SK-N-MC (cell line): ENCODE data around the gene HOXA6.

ENCODE experiments used
- DNase-seq: peaks from one replicate; pipeline ENCODE4 v3.0.0-alpha.2; 2011; ENCODE audit warnings: low read depth, low spot score
- H3K27ac ChIP-seq: fragments of 200-600 bp; sonication (generic); 2 replicates; pipeline ENCODE4 v1.5.1; 2016; ENCODE audit warnings: mixed run types
- H3K36me3 ChIP-seq: fragments of 200-600 bp; sonication (generic); 2 replicates; pipeline ENCODE4 v1.6.1; 2017; ENCODE audit warnings: antibody characterized with exemption, low read length, mixed read lengths; ENCODE audit not compliant: insufficient read depth
- H3K4me3 ChIP-seq: fragments of 200-600 bp; sonication (generic); 2 replicates; pipeline ENCODE4 v1.5.1; 2016
- H3K9ac ChIP-seq: fragments of 200-600 bp; sonication (generic); 2 replicates; pipeline ENCODE4 v1.8.0; 2017; ENCODE audit warnings: mixed run types, mixed read lengths; ENCODE audit not compliant: insufficient read length
- H3K9me3 ChIP-seq: fragments of 200-600 bp; sonication (generic); 2 replicates; pipeline ENCODE4 v1.6.1; 2017; ENCODE audit warnings: low read depth, mild to moderate bottlenecking, antibody characterized with exemption, low read length, moderate library complexity, mixed read lengths
- EZH2 ChIP-seq: fragments of 200-600 bp; sonication (generic); IDR thresholded peaks from one replicate; pipeline ENCODE4 v1.6.1; 2017; ENCODE audit warnings: antibody characterized with exemption
- FOXP2 ChIP-seq: optimal IDR thresholded peaks from 2 replicates; pipeline ENCODE3; 2011; ENCODE audit warnings: mild to moderate bottlenecking, moderate library complexity; ENCODE audit not compliant: insufficient read depth; ENCODE audit errors: extremely low read length, control extremely low read depth
- POLR2AphosphoS5 ChIP-seq: IDR thresholded peaks from 2 replicates; pipeline ENCODE4 v1.6.1; 2012; ENCODE audit warnings: mild to moderate bottlenecking, low read depth, low read length, borderline replicate concordance

Gene HOXA6

DNA sequence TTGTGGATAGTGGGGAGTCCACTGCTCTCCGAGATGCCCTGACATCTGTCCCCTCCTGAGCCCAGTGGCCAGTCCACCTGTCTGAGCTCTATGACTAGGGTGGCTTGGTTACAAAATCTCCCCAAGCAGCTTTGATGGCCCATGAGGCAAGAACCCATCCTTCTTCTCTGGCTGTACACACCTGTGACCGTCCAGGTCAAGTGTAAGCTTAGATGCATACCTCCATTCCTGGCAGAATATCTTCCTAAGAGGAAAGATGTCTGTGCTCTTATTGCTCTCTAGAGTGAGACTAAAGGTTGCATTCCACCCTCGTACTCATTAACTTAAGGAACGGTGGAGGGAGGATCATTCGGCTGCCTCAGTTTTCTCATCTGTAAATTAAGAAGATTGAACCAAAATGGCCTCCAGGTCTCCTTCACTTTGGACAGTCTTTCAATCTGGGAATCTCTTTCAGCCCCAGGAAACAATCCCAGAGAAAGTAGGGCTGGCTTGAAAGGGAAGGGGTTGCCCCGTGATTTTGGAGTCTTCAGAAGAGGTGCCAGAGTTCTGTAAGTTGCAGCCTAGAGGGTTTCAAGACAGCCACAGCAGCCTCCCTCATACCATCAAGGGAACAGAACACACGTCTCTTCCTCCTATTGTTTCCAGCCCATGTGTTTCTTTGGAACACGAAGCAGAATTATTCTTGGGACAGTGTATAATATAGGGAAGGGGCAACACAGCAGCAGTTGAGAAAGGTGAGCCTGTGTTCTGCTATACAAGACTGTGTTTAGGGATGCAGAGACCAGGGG, 22.5 kb downstream of the HOXA6 start:
- Histone ChIP-seq H3K36me3 (no peaks in the 10 kb centered on the region), H3K27ac (no peak overlapping the region), H3K4me3 (no peak overlapping the region), H3K9ac (no peak overlapping the region), H3K9me3 (no peaks in the 10 kb centered on the region)
- TF ChIP-seq EZH2 = no peak
- no peak for TF ChIP-seq FOXP2
- no peak for TF ChIP-seq POLR2AphosphoS5
- no peak for DNase-seq

DNA sequence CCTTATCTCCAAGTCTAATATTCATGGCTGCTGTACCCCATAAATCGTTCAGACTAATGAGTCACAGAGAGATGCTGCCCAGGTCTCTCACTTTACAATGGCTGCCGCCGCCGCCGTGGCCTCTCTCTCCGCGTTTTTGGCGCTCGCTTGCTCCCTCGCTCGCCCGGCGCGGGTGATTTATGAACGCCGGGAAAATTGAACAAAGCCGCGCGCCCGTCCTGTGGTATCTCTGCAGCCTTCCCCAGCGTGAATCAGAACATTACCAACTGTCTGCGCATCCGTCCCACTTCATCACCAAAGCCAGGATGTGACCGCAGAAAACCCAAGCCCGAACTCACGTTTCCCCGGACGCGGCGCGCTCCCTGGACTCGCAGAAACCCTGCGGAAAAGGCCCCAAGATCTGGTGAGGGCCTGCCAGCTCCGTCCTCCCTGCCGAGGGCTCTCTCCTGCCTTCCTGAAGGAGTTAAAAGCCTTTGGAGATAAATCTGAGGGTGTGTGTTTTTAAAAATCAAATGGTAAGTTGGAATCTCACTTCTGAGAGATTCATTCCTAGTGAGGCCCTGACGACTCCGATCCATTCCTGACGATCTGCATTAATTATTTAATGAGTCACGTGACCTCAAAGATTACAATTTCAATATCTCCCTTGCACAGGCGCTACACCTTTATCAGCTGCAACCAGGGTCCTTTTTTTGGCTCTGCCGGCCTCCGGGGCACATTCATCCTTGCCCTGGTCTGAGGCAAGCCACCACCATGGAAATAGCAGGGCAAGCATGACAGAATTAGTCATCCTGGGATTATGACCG, 23.3 kb downstream of the HOXA6 start:
- DNase-seq = no peak
- Histone ChIP-seq H3K9me3 (no peaks in the 10 kb centered on the region), H3K4me3 (no peak overlapping the region), H3K27ac (no peak overlapping the region), H3K9ac (no peak overlapping the region), H3K36me3 (no peaks in the 10 kb centered on the region)
- TF ChIP-seq FOXP2 = no peak
- TF ChIP-seq EZH2 = peak; percentile 44
- no peak for TF ChIP-seq POLR2AphosphoS5

GRCh38 chr7:27123477-27124053, 24.0 kb downstream of the HOXA6 start:
- H3K9ac ChIP-seq = no peak overlapping the region
- no peaks in the 10 kb centered on the region for H3K36me3 ChIP-seq
- TF ChIP-seq EZH2 = peak; percentile 36
- no peak for TF ChIP-seq FOXP2
- no peak for TF ChIP-seq POLR2AphosphoS5
- H3K9me3 ChIP-seq = no peaks in the 10 kb centered on the region
- no peak overlapping the region for H3K4me3 ChIP-seq
- no peak for DNase-seq
- H3K27ac ChIP-seq = no peak overlapping the region

- Histone ChIP-seq H3K36me3 (no peaks in the 10 kb centered on the region), H3K9me3 (no peaks in the 10 kb centered on the region), H3K27ac (no peak overlapping the region), H3K9ac (no peak overlapping the region), H3K4me3 (no peak overlapping the region)
- no peak for DNase-seq
- TF ChIP-seq POLR2AphosphoS5 (no peak), FOXP2 (no peak), EZH2 (no peak)
Observed at GRCh38 chr7:27123007-27123476, 24.5 kb downstream of the HOXA6 start.

DNA sequence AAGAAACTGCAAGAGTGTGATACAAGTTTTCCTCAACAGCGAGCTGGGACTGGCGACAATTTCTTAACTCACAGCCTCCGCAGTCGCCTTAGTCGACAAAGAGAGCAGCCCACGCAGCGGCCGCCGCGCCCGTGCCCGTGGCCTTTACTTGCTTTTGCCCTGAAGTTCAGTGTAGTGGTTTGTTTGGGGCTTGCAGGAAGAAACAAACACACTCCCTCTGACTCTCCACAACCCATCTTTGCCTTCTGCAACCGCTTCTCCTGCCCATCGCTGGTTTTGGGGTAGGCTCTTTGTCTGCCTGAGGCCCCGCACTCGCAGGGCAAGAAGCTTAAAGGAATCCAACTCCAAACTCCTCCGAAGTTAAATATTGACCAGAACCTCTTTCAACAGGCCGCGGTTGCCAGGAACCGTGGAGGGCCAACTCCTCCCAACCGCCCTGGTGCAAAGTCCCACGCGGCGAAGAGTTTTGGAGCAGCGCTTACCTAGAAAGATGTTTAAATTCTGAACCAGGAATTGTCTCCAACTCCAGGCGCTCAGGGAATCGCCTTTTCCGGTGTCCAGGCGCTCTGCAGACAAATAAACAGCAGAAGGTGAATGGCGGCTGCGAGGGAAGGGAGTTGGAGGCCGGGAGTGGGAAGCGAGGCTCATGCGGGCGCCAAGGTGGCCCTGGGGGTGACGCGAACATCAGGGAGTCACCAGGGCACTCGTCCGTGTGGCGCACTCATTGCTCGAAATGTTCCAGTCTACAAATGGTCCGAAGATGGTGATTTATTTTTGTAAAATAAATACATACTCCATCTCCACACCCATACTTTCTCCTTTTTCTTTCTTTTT, 25.3 kb downstream of the HOXA6 start:
- no peak overlapping the region for H3K9ac ChIP-seq
- no peaks in the 10 kb centered on the region for H3K36me3 ChIP-seq
- H3K4me3 ChIP-seq = no peak overlapping the region

GRCh38 chr7:27121684-27122076, 25.9 kb downstream of the HOXA6 start:
- TF ChIP-seq POLR2AphosphoS5 = no peak
- no peak for TF ChIP-seq FOXP2
- no peak for TF ChIP-seq EZH2
- Histone ChIP-seq H3K9ac (no peak overlapping the region), H3K4me3 (no peak overlapping the region), H3K36me3 (no peaks in the 10 kb centered on the region), H3K27ac (no peak overlapping the region), H3K9me3 (no peaks in the 10 kb centered on the region)
- DNase-seq = no peak

More for the DNA sequence above, 25.3 kb downstream of the HOXA6 start:
- TF ChIP-seq EZH2 (no peak), POLR2AphosphoS5 (no peak), FOXP2 (no peak)
- no peak for DNase-seq
- Histone ChIP-seq H3K9me3 (no peaks in the 10 kb centered on the region), H3K27ac (no peak overlapping the region)

GRCh38 chr7:27119412-27119911, 28.1 kb downstream of the HOXA6 start:
- Histone ChIP-seq H3K36me3 (no peaks in the 10 kb centered on the region), H3K9ac (no peak overlapping the region), H3K4me3 (no peak overlapping the region), H3K27ac (no peak overlapping the region), H3K9me3 (no peaks in the 10 kb centered on the region)
- DNase-seq = no peak
- TF ChIP-seq FOXP2 = no peak
